HG03097 (cell line): ENCODE measurements around the gene PNMA5.

Experiments
- ATAC-seq: cut with Tn5 transposase; IDR thresholded peaks from one replicate; pipeline ENCODE4 v1.9.1; 2021; ENCODE audit not compliant: unreplicated experiment, low FRiP score

The PNMA5 gene

GRCh38 chrX:152959626-152960025 lies 34.3 kb downstream of the PNMA5 start:
- ATAC-seq = no peak

DNA sequence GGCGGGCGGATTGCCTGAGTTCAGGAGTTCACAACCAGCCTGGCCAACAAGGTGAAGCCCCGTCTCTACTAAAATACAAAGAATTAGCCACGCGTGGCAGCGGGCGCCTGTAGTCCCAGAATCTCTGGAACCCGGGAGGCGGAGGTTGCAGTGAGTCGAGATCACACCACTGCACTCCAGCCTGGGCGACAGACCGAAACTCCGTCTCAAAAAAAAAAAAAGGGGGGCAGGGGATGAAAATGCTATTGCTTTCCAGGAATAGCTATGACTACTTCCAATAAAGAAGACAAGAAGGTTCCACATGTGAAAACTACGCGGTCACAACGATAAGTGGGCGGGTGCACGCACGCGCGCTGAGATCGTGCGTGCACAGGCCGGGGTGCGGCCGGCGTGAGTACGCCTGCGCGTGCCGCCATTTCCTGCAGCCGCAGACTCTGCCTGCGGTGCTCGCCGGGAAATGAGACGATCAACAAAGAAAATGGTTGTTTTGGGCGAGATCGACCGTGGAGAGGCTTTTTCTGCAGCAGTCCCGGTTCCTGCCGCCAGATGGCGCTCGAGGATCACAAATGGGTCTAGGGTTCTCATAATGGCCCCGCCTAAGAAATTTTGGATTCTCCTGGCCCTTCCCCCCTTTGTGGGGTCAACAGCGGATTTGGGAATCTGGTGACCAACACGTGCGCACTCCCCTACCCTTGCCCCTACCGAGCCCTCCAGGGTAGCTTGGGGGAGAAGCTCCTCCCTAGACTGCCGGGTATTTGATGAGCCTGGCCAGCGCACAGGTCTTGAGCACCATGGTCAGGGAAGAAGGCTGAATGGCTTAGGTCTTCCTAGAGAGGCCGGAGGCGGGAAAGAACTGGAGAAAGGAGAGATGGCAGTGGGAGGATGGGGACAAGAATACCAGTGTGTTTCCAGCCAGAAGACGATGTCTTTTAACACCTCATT lies 35.1 kb downstream of the PNMA5 start:
- peak; percentile 77 for ATAC-seq

DNA sequence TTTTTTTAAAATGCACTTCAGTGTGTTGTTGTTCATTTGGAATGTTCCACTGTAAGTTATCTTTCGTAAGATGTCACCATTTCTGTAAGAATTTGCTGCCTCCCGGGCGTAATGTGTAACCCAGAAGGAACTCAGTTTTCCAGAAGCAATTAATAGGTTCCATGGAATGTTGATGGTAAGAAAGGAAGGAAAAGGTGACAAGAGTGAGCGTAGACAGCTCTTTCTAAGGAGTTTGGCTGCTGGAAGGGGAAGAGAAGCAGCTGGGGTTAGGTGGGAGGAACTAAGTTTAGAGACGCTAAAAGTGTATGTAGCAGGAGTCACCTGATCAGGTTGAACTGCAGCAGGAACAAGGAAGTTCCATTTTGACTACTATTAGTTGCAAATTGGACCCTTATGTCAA lies 35.9 kb downstream of the PNMA5 start:
- ATAC-seq = no peak

DNA sequence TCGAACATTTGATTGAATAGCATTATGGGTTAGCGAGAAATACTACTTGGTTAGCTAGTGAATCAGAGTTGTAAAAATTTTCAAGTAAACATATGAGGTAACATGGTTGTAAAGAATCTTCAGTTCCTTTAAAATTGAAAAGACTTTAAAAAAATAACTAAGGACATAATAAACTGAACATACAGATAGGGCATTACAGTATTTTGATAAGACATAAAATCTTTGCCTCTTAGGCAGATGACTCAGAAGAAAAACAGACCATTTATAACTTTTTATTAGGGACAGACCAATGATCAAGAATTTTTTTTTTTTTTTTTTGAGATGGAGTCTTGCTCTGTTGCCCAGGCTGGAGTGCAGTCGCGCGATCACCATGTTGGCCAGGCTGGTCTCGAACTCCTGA lies 43.1 kb downstream of the PNMA5 start:
- no peak for ATAC-seq

GRCh38 chrX:152949114-152949513 lies 44.8 kb downstream of the PNMA5 start:
- ATAC-seq = no peak

DNA sequence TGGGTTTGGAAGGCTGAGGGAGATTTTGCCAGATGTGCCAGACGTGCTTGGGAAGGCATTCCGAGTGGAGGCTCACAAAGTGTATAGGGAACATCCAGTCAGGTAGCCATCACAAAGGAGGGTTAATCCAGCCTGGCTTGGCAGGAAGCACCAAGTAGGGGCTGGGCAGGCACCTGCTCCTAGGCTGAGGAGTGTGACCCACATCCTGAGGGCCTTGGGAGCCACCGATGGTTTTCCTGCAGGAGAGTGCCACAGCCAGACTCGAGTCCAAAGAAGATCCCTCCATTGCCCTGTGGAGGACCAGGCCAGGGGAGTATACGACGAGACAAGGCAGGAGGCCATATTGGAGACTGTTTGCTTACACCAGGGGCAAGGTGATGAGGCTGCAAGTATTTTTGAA lies 47.2 kb downstream of the PNMA5 start:
- no peak for ATAC-seq

- ATAC-seq = no peak
These were observed 48.6 kb downstream of the PNMA5 start for GRCh38 chrX:152945021-152945979.

GRCh38 chrX:152943826-152944225 lies 50.1 kb downstream of the PNMA5 start:
- no peak for ATAC-seq

DNA sequence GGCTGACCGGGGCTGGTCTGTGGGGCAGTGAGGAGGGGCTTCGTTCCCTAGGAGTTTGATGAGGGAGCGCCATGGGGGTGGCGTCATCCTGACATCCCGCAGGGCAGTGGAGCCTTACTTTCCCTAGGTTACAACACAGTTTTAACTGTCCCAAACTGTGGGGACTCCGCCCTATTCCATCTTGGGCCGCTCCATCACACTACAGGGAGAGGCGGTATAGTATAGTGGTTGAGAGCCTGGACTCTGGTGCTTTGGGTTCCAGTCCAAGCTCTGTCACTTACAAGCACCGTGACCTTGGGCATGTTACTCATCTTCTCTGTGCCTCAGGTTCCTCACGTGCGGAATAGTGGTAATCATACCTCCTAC lies 51.9 kb downstream of the PNMA5 start:
- no peak for ATAC-seq

GRCh38 chrX:152941328-152942076 lies 52.4 kb downstream of the PNMA5 start:
- ATAC-seq = peak; percentile 85
